ENCODE results near the gene RPS21. TPM values are rescaled to one million over a fixed set of nuclear protein-coding genes. Genes with fewer than 3 reads are reported as not detected.

RPS21 gene
- total RNA-seq, 1 donor from 2014 or later: 1,828 TPM

DNA sequence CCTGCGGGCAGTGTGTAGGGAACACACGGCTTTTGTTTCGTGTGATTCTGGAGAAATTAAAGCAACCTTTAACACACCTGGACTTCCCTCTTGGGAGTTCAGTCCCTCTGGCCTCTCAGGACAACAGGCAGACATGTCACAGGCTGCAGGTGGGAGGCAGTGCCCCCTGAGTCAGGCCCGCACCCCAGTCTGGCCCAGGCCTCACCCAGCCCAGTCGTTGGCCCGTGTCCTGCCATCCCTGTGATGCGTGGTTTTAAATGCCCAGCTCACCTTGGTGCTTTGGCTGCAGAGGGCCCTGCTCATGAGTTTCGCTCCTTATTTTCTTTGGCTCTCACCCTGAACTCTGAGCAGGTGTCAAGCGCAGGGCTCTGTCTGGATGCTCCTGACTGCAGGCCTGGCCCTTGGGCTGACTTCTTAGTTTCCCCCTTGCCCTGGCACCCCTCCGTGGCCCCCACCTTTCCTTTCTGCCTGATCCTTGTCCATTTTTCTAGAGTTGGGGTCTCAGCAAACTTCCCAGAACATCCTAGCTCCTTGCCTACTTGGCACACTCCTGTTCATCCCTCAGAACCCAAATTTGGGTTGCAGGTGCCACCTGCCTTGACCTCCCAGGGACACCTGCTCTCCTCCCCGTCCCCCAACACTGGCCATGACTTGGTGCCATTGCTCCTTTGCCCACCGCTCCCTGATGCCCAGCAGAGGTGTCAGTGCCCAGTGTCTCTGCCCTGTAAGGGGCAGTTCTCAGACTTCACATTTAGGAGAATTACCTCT is 22.4 kb downstream of the RPS21 start:
- TF ChIP-seq CTCF (IDR thresholded peaks at IDR 0.05): no peak
- Histone ChIP-seq H3K27me3 (no peaks in the 10 kb centered on the region), H3K9me3 (no peaks in the 10 kb centered on the region), H3K4me1 (peaks cover 10 to 24% of the 10 kb centered on the region in 2 donors), H3K27ac (no peak overlapping the region), H3K36me3 (no peaks in the 10 kb centered on the region), H3K4me3 (no peak overlapping the region)
- intact Hi-C loops (cut with DNase I): loop anchor here (5.0 to 10.0 kb wide), 4 partner anchors 172 to 383 kb away; partner anchors contain the start of genes MTG2, OSBPL2 and TAF4
- DNase-seq (ENCODE audit: low spot score in 2 of 2): no peak

GRCh38 chr20:62409931-62410745 is 23.2 kb downstream of the RPS21 start:
- Histone ChIP-seq H3K9me3 (no peaks in the 10 kb centered on the region), H3K36me3 (no peaks in the 10 kb centered on the region), H3K27me3 (no peaks in the 10 kb centered on the region), H3K27ac (no peak overlapping the region), H3K4me1 (peaks cover 10 to 24% of the 10 kb centered on the region in 2 donors), H3K4me3 (no peak overlapping the region)
- DNase-seq (ENCODE audit: low spot score in 2 of 2): no peak
- peak in 1 of 3 experiments; percentile 42 for TF ChIP-seq CTCF (IDR thresholded peaks at IDR 0.05)
- intact Hi-C loops (cut with DNase I): loop anchor here (5.0 to 10.0 kb wide), 4 partner anchors 173 to 382 kb away; partner anchors contain the start of genes MTG2, OSBPL2 and TAF4

- no peak for TF ChIP-seq CTCF (IDR thresholded peaks at IDR 0.05)
- Histone ChIP-seq H3K4me3 (no peak overlapping the region), H3K4me1 (peaks cover 8 to 18% of the 10 kb centered on the region in 2 donors), H3K36me3 (no peaks in the 10 kb centered on the region), H3K9me3 (no peaks in the 10 kb centered on the region), H3K27ac (no peak overlapping the region), H3K27me3 (no peaks in the 10 kb centered on the region)
- intact Hi-C loops (cut with DNase I): no loop called here
- no peak for DNase-seq (ENCODE audit: low spot score in 2 of 2)
These were observed 24.0 kb downstream of the RPS21 start for GRCh38 chr20:62410746-62411478.

DNA sequence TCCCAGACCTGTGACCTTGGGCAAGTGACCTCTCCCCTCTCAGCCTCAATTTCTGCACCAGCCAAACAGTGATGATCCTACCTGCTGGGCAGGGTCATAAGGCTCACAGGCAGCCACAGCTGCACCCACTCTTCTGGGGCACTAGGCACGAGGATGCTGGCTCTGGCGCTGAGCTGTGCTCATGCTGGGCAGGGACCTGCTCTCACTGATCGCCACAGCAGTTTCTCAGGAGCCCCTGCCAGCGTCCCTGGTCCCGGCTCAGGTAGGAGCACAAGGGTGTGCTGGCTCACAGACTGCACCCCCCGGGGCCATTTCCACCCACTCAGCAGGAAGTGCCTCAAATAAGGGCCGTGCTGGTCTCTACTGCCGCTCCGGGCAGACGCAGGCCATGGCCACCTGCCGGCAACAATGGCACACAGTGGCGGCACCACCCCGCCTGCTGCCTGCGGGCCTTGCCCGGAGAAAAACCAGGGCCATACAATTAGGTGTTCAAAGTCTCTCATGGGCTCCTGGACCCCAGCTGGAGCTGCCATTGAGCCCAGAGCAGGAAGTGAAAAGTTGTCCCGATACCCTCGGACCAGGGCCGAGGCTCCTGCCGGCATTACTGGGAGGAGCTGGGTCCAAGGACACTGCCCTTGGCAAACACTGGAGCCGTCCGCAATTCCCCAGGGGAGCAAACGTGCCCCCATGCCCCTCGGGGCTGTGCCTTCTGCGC is 24.7 kb downstream of the RPS21 start:
- Histone ChIP-seq H3K9me3 (no peaks in the 10 kb centered on the region), H3K27me3 (no peaks in the 10 kb centered on the region), H3K36me3 (no peaks in the 10 kb centered on the region), H3K4me1 (peaks cover 3 to 10% of the 10 kb centered on the region in 2 donors), H3K4me3 (no peak overlapping the region), H3K27ac (no peak overlapping the region)
- no peak for DNase-seq (ENCODE audit: low spot score in 2 of 2)
- TF ChIP-seq CTCF (IDR thresholded peaks at IDR 0.05): no peak
- intact Hi-C loops (cut with DNase I): no loop called here
